HG03175 (cell line): Measurements from ENCODE around the gene BBS10.
"Not testable (repeated sequence)": the region's sequence is repeated elsewhere in the genome, so short reads cannot be mapped to it uniquely, and the experiment has no call there.

ENCODE experiments used
- ATAC-seq: cut with Tn5 transposase; IDR thresholded peaks from one replicate; pipeline ENCODE4 v1.9.1; 2021; ENCODE audit warnings: mild to moderate bottlenecking, moderate library complexity; ENCODE audit not compliant: unreplicated experiment

BBS10 gene

DNA sequence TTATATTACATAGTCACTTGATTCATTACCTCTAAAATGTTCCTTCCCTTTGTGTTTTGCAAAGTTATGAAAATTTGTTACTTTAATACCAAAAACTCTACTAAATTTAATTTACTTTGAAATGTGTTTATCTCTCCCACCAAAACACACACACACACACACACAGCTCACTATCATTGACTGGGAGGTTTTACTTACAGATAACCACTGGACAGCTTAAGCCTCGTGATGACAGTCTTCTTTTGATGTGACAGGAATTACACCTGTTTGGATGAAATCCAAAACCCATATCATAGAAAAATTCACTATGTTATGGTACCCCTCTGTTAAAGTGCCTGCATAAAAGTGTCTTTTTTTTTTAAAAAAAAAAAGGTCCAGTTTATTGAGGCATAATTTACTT is 15.6 kb downstream of the BBS10 start:
- ATAC-seq, result no peak

GRCh38 chr12:76329606-76330005 is 18.6 kb downstream of the BBS10 start:
- no peak for ATAC-seq

- no peak for ATAC-seq
Measured at GRCh38 chr12:76329159-76329558, 19.1 kb downstream of the BBS10 start.

DNA sequence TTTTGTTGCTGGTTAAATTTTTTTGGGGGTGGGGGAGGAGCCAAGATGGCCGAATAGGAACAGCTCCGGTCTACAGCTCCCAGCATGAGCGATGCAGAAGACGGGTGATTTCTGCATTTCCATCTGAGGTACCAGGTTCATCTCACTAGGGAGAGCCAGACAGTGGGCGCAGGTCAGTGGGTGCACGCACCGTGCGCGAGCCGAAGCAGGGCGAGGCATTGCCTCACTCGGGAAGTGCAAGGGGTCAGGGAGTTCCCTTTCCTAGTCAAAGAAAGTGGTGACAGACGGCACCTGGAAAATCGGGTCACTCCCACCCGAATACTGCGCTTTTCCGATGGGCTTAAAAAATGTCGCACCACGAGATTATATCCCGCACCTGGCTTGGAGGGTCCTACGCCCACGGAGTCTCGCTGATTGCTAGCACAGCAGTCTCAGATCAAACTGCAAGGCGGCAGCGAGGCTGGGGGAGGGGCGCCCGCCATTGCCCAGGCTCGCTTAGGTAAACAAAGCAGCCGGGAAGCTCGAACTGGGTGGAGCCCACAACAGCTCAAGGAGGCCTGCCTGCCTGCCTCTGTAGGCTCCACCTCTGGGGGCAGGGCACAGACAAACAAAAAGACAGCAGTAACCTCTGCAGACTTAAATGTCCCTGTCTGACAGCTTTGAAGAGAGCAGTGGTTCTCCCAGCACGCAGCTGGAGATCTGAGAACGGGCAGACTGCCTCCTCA is 28.5 kb downstream of the BBS10 start:
- ATAC-seq, result not testable (repeated sequence)

DNA sequence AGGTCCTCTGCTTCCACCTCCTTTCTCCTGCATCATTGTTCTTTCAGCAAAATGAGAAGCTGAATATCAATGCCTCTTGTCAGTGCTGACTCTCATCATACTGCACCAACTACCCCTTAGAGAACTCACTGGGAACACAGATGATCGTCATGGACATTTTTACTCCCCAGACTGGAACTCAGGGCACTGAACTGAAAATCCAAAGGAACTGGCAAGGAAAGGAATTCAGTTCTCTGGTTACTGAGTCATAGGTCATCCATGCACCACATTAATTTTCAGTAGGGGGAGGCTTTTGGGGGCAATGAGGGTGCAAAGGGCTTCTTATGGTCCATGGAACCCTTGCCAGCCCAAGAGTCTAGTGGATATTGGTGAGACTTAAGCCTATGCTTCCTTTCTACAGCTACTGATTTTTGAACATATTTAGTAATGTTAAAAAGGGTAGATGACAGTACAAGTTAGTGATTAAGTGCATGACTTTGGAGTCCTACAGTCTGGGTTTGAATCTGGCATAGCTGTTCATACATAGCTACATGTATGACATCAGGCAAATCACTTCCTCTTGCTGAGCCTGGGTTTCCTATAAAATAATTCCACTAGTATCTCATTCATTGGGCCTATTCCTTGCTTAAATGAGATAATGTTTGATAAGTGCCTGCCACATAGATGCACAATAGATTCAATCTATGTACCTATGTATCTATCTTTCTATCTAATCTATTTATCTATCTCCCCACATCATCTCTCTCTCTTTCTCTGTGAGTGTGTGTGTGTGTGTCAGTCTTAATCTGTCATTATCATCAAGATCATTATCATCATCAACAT is 29.2 kb downstream of the BBS10 start:
- ATAC-seq, result no peak

DNA sequence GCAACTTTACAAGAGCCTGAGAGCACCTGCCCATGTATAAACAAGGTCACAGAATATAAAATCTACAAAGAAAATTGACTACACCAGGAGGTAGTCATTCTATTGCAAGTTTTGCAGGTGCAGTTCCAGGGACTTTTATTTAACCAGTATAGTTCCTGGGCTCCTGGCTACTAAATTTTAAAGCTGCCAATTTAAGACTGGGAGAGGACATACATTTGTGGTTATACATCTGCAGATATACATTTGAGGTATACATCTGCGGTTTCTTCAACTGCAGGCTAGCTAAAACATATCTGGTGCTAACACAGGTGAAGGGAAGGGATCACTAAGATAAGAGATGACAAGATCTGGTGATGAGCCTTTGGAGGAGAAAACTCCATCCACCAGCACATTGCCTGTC is 30.2 kb downstream of the BBS10 start:
- ATAC-seq, result no peak

- ATAC-seq, result no peak
Measured at GRCh38 chr12:76316468-76316867, 31.7 kb downstream of the BBS10 start.

DNA sequence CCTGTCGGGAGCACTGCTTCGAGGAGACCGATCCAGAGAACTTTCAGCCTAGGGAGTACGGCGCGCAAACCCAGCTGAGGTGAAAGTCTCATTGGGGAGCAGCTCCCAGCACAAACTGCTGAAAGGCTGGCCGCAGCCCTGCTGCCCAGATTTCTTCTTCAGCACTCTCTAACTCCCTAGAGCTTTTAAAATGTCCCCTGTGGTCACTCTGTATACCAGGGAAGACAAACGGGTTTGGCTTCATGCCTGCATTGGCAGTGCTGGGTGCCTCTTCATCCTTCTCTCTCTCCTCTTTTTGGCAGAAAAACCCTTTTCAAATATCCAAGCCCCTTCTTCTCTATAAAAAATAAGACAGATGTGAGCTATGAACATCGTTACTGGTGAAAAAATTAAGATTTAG is 34.9 kb downstream of the BBS10 start:
- ATAC-seq, result no peak

DNA sequence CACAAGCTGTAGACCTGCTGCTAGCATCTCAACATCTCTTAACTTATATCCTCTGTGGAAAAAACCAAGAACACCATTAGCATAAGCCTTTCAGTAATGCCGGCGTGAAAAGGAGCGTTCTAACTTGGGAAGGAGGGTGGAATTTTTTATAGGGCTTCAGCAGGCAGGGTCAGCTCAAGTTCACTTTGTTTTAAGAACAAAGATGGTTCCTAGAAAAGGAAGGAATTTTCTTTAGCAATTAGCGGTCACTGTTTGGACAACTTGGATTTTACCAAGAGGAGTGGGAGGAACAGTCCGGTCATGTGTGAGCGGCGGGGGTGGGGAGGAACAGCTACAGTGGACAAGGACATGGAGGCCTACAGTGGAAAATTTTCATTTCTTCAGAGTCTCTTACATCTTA is 35.9 kb downstream of the BBS10 start:
- ATAC-seq, result no peak

DNA sequence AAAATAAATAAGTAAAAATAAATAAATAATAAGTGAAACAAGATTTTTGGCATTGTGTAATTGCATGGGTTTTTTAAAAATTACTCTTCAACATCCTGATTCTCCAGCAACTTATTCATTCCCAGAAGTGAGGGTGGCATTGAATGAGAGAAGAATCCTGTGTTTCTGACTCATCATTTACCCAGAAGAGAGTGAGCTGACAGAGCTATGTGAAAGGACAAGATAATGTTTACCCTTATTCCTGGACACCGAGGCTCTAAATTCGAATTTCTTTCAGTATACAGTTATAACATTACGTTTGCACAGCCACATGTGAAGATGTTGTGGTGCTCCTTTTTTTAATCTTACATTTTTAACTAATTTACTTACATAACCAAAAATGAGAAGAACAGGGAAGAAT is 36.4 kb downstream of the BBS10 start:
- no peak for ATAC-seq

GRCh38 chr12:76310110-76310509 is 38.1 kb downstream of the BBS10 start:
- no peak for ATAC-seq

DNA sequence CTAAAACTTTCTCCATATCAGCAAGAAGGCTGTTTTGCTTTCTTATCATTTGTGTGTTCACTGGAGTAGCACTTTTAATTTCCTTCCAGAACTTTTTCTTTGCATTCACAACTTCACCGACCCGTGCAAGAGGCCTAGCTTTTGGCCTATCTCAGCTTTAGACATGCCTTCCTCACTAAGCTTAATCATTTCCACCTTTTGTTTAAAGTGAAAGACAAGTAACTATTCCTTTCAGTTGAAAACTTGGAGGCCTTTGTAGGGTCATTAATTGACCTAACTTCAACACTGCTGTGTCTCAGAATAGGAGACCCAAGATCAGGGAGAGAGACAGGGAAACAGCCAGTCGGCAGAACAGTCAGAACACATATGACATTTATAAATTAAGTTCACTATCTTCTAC is 39.3 kb downstream of the BBS10 start:
- ATAC-seq, result no peak

- no peak for ATAC-seq
Measured at GRCh38 chr12:76307083-76307482, 41.1 kb downstream of the BBS10 start.

GRCh38 chr12:76303989-76304460 is 44.2 kb downstream of the BBS10 start:
- no peak for ATAC-seq

- no peak for ATAC-seq
Measured at GRCh38 chr12:76303365-76303764, 44.9 kb downstream of the BBS10 start.

- ATAC-seq, result no peak
Measured at GRCh38 chr12:76300297-76300665, 47.9 kb downstream of the BBS10 start.

GRCh38 chr12:76299536-76300296 is 48.5 kb downstream of the BBS10 start:
- no peak for ATAC-seq
